Chondrocyte (in vitro differentiated cells): ENCODE measurements around the gene ZSCAN5A. TPM values are rescaled to one million over a fixed set of nuclear protein-coding genes. Genes with fewer than 3 reads are reported as not detected.
"Not testable (repeated sequence)": the region's sequence is repeated elsewhere in the genome, so short reads cannot be mapped to it uniquely, and the experiment has no call there.

Source experiments
- DNase-seq: peaks from one replicate; pipeline ENCODE4 v3.0.0; 2021; ENCODE audit warnings: mixed read lengths, low spot score
- H3K27ac Mint-ChIP-seq: one replicate; pipeline ENCODE4 v1.8.0; 2021; ENCODE audit warnings: mild to moderate bottlenecking, moderate library complexity, mixed read lengths; ENCODE audit not compliant: unreplicated experiment
- H3K27me3 Mint-ChIP-seq: 2 replicates; pipeline ENCODE4 v1.8.0; 2021; ENCODE audit warnings: low read depth, mixed read lengths
- H3K36me3 Mint-ChIP-seq: 2 replicates; pipeline ENCODE4 v1.8.0; 2021; ENCODE audit warnings: low read depth, mixed read lengths
- H3K4me1 Mint-ChIP-seq: 2 replicates; pipeline ENCODE4 v1.8.0; 2021; ENCODE audit warnings: low read depth, mild to moderate bottlenecking, mixed read lengths
- H3K4me3 Mint-ChIP-seq: one replicate; pipeline ENCODE4 v1.8.0; 2021; ENCODE audit warnings: mild to moderate bottlenecking, moderate library complexity, mixed read lengths; ENCODE audit not compliant: unreplicated experiment
- H3K9me3 Mint-ChIP-seq: 2 replicates; pipeline ENCODE4 v1.8.0; 2021; ENCODE audit warnings: low read depth, mixed read lengths
- CTCF ChIP-seq: fragments of 200-600 bp; sonication (generic); IDR thresholded peaks from 2 replicates; pipeline ENCODE4 v1.5.0; 2021; ENCODE audit warnings: antibody characterized with exemption, mild to moderate bottlenecking, moderate library complexity
- total RNA-seq: library from RNA; stranded (reverse); gene quantifications from 3 replicates; pipeline ENCODE4 v1.2.1, GENCODE V29; 2021

ZSCAN5A gene
- total RNA-seq, 1 donor from 2014 or later = 1.5 TPM

- Mint-ChIP-seq H3K4me1 (no peaks in the 10 kb centered on the region), H3K27ac (no peak overlapping the region), H3K4me3 (no peak overlapping the region), H3K36me3 (peaks cover 5% of the 10 kb centered on the region), H3K9me3 (peaks cover 20% of the 10 kb centered on the region), H3K27me3 (no peaks in the 10 kb centered on the region)
- no peak for TF ChIP-seq CTCF
- no peak for DNase-seq
Measured at GRCh38 chr19:56223481-56223880, 91.2 kb downstream of the ZSCAN5A start.

- H3K9me3 Mint-ChIP-seq = peaks cover 22% of the 10 kb centered on the region
- peaks cover 5% of the 10 kb centered on the region for H3K36me3 Mint-ChIP-seq
- H3K4me3 Mint-ChIP-seq = no peak overlapping the region
- H3K27me3 Mint-ChIP-seq = no peaks in the 10 kb centered on the region
- TF ChIP-seq CTCF = no peak
- no peaks in the 10 kb centered on the region for H3K4me1 Mint-ChIP-seq
- no peak for DNase-seq
- H3K27ac Mint-ChIP-seq = no peak overlapping the region
Measured at GRCh38 chr19:56222901-56223300, 91.7 kb downstream of the ZSCAN5A start.

GRCh38 chr19:56221851-56222250, 92.8 kb downstream of the ZSCAN5A start:
- peaks cover 22% of the 10 kb centered on the region for H3K9me3 Mint-ChIP-seq
- TF ChIP-seq CTCF = peak; percentile 3

GRCh38 chr19:56221442-56221841, 93.2 kb downstream of the ZSCAN5A start:
- H3K27me3 Mint-ChIP-seq, H3K4me1 Mint-ChIP-seq, H3K36me3 Mint-ChIP-seq, DNase-seq, H3K27ac Mint-ChIP-seq, H3K4me3 Mint-ChIP-seq: not testable (repeated sequence)
- peaks cover 22% of the 10 kb centered on the region for H3K9me3 Mint-ChIP-seq

More at GRCh38 chr19:56221851-56222250, 92.8 kb downstream of the ZSCAN5A start:
- Mint-ChIP-seq H3K36me3 (peaks cover 5% of the 10 kb centered on the region), H3K4me3 (no peak overlapping the region), H3K4me1 (no peaks in the 10 kb centered on the region), H3K27ac (no peak overlapping the region), H3K27me3 (no peaks in the 10 kb centered on the region)
- no peak for DNase-seq

- H3K36me3 Mint-ChIP-seq = peaks cover 5% of the 10 kb centered on the region
- peaks cover 35% of the 10 kb centered on the region for H3K9me3 Mint-ChIP-seq
- no peaks in the 10 kb centered on the region for H3K27me3 Mint-ChIP-seq
- H3K27ac Mint-ChIP-seq = no peak overlapping the region
- H3K4me3 Mint-ChIP-seq = no peak overlapping the region
- no peak for TF ChIP-seq CTCF
- no peaks in the 10 kb centered on the region for H3K4me1 Mint-ChIP-seq
- no peak for DNase-seq
Measured at GRCh38 chr19:56218961-56219360, 95.7 kb downstream of the ZSCAN5A start.

GRCh38 chr19:56217039-56217949, 97.3 kb downstream of the ZSCAN5A start:
- Mint-ChIP-seq H3K36me3 (peaks cover 2% of the 10 kb centered on the region), H3K4me1 (no peaks in the 10 kb centered on the region), H3K4me3 (peak overlapping the region; percentile 28), H3K9me3 (peaks cover 34% of the 10 kb centered on the region), H3K27me3 (no peaks in the 10 kb centered on the region), H3K27ac (no peak overlapping the region)
- TF ChIP-seq CTCF = no peak
- DNase-seq = no peak
